GM21723 (cell line): ENCODE data around the gene GTF2I.
"Not testable (repeated sequence)": the region's sequence is repeated elsewhere in the genome, so short reads cannot be mapped to it uniquely, and the experiment has no call there.

Experiments
- ATAC-seq: cut with Tn5 transposase; IDR thresholded peaks from one replicate; pipeline ENCODE4 v1.9.1; 2021; ENCODE audit warnings: mild to moderate bottlenecking, moderate library complexity; ENCODE audit not compliant: unreplicated experiment

GTF2I gene

DNA sequence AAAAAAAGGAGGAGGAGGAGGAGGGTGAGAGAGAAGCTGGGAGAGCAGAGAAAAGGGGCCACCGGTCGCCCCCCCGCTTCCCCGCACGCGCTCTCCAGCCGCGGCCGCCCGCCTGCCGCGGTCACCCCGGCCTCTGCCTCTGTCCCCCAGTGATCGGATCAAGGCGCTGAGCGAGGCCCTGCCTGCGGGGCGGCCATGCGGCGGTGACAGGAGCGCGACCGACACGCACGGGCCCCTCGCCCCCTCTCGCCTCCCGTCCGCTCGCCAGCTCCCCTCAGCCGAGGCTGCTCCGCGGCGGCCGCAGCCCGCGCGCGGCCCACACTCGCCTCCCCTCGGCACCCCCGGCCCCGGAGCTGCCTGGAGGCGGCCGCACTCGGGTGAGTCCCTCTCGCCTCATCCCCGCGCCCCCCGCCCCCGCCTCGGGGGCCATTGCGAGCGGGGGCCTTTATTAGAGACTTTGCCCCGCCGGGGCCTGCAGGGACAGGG lies at the start of gene GTF2I:
TSS of gene GTF2I (plus strand) at position 27 of the 486 bp plus-strand sequence. CDS start 31,411 bp downstream, outside the sequence.
- peak; percentile 18 for ATAC-seq

DNA sequence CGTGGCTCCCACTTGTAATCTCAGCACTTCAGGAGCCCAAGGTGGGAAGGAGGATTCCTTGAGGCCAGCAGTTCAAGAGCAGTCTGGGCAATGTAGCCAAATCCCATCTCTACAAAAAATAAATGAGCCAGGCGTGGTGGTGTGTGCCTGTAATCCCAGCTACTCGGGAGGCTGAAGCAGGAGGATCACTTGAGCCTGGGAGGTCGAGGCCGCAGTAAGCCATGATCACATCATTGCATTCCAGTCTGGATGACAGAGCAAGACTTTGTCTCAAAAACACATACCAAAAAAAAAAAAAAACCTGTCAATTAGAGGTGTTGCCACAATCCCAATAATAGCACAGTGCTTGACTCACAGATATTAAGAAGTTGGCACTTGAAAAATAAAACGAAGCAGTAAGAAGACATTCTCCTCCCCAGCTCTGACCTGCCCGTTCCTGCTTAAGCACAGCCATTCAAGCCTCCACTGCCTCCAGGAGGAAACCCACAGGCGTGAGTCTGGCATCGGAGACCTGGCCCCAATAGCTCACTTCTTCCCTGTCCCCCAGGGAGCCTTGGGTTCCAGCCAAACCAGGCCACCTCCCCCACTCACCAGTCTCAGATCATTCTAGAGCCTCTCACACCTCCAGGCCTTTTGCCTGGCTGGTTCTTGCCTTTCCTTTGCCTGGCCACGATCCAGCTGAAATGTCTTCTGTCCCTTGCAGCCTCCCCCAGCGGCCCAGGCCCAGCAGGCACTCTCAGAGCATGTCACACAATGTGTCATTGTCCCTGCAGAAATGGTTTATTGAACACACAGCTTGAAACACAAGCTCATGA lies 45.3 kb upstream of the GTF2I start:
- no peak for ATAC-seq

DNA sequence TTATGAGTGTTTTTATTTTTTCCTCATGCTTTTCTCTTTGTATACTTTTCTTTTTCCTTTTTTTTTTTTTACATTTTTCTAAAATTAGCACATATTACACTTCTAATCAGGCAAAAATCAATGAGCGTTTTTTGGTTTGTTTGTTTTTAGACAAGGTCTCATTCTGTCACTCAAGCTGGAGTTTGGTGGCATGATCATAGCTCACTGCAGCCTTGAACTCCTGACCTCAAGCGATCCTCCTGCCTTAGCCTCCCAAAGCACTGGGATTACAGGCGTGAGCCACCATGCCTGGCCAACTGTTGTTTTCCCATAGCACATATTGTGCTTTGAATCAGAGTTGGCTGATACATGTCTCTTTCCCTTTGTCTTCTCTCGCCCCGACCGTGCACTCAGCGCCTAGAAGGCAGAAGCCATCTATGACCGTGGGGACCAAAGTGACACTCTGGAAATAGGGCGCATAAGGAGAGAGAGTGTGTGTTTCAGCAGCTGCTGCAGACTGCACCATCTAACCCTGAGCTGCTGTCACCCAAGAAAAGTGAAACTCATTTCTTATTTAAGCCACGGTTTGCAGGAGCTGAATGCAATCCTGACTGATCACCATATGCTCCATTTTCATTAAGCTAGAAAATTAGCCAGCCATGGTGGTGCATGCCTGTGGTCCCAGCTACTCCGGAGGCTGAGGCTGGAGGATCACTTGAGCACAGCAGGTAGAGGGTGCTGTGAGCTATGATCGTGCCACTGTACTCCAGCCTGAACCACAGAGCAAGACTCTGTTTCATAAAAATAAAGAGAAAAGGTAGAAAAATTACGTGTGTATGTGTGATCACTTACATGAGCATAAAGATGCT lies 41.4 kb upstream of the GTF2I start:
- ATAC-seq, result no peak

DNA sequence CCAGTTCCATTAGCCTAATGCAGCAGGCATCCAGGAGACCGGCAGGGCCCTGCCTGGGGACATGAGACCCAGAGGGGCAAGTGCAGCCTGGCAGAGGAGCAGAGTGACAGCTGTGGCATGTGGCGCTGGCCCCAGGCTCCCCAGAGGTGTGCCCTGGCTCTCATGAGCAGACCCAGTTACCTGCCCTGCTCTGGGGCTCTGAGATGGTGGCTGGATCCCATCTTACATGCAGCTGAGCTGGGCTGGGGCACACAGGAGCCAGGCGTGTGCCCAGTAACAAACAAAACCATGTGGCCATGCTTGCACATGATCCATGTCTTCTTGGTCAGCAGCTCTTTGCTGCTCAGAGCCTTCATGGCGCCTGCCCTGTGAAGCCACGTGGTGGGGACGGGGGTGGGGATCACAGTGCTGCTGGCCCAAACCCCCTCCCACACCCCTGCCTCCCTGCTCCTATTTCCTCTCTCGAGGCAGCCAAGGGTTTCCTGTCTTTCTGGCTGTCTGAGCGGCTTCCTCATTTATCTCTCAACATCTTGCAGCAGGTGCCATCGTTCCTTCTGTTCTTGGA lies 40.3 kb upstream of the GTF2I start:
- no peak for ATAC-seq

DNA sequence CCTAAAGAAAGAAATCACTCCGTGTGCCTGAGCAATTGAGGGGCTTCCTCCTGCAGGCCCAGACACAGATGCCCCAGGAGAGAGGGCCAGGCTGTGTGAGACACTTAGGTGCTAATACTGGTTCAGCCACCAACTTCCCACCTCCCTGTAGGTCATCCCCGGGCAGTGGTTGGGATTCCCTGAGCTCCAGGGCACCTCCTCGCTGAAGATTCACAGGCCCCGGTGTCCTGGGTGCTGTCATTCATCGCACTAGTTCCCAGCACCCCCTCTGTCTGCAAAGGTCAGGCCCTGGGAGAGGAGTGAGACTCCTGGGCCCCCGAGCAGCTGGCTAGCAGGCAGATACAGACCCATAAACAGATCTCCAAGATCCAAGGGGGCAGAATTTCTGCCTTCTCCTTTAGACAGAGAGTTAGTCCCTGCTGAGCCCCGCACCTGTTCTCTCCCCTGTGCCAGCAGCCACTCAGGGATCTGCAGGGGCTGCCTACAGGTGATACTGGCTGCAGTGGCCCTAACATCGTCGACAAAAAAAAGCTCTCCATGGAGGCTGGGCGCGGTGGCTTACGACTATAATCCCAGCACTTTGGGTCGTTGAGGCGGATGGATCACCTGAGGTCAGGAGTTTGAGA lies 38.2 kb upstream of the GTF2I start:
- ATAC-seq, result no peak

DNA sequence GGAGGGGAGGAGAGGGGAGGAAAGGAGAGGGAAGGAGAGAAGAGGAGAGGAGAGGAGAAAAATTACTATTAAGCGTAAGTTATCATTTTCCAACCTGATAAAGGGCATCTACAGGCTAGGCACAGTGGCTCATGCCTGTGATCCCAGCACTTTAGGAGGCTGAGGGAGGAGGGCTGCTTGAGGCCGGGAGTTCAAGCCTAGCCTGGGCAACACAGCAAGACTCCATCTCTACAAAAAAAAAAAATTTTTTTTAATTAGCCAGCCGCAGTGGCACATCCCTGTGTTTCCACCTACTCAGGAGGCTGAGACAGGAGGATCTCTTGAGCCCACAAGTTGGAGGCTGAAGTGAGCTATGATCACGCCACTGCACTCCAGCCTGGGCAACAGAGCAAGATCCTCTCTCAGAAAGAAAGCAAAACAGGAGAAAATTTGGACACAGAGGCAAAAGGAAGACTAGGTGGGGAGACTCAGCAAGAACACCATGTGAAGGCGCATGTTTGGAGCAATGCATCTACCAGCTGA lies 35.2 kb upstream of the GTF2I start:
- ATAC-seq, result no peak

DNA sequence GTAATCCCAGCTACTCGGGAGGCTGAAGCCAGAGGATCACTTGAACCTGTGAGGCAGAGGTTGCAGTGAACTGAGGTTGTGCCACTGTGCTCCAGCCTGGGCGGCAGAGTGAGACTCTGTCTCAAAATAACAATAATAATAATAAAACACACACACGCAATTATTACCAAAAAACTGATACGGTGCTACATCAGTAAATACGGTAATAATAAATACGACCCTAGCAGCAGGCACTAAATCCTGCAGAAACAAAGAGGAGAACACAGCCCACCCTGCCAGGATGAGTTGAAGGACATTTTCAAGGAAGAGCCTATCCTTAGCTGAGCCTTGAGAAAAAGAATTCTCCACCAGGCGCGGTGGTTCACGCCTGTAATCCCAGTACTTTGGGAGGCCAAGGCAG lies 34.4 kb upstream of the GTF2I start:
- no peak for ATAC-seq

DNA sequence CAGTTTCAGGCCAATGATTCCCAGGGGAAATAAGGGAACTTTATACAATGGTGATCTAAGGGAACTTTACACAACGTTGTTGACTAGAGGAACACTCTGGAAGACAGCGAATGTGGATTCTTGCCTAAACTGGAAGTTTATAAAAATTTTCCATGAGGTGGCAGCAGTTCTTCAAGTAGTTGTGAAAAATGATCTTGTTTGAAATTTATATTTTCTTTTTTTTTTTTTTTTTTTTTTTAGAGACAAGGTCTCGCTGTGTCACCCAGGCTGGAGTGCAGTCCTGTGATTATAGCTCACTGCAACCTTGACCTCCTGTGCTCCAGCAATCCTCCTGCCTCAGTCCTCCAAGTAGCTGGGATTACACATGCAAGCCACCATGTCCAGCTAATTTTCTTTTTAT lies 32.1 kb upstream of the GTF2I start:
- ATAC-seq, result no peak

DNA sequence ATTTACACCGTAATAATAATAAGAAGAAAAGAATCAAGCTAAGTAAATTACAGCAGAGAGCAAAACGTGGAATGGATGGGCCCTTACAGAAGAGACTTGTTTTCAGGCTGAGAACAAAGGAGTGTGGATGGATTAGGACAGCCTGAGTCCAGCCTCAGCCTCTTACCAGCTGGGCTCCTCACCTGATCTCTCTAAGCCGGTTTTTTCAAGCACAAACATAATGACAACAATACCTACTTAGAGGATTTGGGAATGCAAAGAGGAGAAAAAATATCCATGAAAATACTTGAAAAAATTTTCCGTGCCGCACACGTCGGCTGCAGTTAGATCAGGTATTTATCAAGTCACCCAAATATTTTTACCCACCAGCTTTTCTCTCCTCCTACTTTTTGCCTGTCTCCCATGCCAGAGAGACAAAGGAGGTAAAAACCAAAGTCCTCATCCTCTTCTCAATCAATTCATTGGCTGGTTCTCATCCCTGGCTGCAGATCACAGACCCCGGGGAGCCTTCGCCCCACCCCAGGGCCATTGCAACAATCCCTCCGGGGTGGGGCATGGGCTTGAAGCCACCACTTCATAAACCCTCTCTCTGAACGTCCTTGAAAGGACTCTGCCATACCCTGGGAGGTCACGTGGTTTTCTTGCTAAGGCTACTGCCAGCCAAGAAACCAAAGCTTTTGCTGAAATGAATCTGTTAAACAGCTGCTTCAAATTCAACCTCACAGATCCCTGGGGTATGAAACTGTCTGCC lies 29.7 kb upstream of the GTF2I start:
- ATAC-seq, result no peak

DNA sequence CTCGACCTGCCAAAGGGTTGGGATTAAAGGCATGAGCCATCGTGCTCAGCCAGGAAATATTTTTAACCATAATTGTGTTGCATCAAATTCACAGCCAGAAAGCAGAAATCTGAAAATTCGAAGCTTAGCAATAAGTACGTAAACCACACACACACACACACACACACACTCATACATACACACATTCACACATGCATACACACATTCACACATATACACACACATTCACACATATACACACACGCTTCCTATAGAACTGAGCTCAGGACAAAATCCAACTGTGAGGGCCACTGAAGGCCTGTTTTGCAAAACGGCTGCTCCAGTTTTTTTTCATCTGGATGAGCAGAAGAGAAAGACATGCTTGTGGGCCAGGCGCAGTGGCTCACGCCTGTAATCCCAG lies 25.0 kb upstream of the GTF2I start:
- ATAC-seq, result no peak

DNA sequence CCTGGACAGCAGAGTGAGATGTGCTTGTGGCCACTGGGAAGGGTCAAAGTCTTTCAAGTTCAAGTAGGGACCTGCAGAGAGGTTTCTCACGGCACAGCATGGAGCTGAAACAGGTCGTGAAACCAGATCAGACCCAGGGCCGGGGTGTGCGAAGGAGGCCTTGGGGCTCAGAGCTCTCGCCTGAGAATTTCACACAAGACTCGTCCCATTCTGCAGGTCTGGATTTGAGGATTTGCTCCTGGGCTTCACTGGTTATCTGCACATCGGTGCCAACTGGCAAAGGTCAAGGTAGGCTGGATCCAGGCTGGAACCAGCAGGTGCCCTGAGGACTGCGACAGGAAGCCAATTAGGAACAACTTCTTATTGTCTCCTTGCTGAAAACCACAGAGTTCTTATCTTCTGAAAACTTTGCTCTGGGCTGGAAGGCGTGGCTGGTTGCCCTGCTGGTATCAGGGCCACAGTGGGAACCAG lies 24.0 kb upstream of the GTF2I start:
- ATAC-seq, result no peak

DNA sequence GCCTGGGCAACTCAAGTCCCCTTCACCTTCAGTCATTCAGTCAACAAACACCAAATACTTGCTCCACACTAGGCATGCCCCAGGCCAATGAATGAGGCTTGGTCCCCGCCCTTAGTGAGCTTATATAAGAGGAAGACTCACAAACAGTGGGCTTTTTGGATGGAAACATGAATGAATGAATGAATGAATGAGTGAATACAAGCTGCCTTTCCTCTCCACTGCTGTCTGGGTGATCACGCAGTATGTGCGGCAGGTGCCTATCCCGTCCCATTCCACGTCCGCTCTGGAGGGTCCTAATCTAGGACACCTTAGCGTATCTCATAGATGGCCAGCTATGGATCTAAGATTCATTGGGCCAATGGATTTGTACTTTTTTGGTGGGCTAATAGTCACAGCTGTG lies 19.8 kb upstream of the GTF2I start:
- ATAC-seq, result no peak

DNA sequence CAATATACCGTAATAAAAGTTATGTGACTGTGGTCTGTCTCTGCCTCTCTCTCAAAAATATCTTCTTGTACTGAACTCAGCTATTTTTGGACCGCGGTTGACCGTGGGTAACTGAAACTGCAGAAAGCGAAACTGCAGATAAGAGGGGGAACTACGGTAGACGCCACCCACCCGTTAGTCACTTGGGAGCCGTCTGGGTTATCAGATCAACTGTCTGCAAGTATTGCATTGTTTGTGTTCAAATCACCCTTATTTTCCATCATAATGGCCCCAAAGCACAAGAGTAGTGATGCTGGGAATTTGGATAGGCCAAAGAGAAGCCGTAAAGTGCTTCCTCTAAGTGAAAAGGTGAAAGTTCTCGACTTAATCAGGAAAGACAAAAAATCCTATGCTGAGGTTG lies 7.5 kb upstream of the GTF2I start:
- peak; percentile 84 for ATAC-seq

DNA sequence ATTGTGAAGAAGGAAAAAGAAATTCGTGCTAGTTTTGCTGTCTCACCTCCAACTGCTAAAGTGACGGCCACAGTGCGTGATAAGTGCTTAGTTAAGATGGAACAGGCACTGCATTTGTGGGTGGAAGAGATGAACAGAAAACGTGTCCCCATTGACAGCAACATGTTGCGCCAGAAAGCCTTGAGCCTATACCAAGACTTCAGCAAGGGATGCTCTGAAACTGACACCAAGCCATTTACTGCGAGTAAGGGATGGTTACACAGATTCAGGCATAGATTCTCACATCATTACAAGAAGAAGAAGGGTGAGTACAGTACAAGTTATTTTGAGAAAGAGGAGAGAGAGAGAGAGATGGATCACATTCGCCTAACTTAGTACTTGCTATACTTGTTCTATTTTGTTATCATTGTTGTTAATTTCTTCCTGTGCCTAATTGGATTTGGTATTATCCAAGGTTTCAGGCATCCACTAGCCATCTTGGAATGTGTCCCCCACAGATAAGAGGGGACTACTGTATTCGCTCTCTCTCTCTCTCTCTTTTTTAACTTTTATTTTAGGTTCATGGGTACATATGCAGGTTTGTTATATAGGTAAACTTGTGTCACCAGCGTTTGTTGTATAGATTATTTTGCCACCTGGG lies 6.9 kb upstream of the GTF2I start:
- peak; percentile 52 for ATAC-seq

DNA sequence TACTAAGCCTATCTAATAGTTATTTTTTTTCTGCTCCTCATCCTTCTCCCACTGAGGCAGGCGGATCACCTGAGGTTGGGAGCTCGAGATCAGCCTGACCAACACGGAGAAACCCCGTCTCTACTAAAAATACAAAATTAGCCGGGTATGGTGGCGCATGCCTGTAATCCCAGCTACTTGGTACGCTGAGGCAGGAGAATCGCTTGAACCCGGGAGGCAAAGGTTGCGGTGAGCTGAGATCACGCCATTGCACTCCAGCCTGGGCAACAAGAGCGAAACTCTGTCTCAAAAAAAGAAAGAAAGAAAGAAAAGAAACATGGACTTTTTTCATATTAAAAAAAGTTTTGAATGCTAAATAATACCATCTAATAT lies 6.4 kb upstream of the GTF2I start:
- not testable (repeated sequence) for ATAC-seq

DNA sequence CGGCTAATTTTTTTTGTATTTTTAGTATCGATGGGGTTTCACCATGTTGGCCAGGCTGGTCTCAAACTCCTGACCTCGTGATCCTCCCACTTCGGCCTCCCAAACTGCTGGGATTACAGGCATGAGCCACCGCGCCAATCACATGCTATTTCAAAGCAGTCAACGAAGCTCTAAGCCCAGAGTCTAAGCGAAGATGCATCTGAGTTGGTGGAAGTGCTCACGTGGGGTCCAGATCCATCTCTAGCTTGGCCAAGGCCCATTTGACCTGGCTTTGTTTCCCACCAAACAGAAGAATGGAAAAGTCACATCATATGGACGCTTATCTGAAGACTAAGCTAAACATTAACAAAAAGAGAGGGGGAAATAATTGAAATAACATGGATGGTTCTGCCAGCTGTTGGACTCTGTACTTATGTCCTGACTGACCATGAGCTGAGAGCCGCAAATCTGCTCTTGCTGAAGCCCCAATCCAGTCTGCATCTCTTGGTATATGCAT lies 3.8 kb upstream of the GTF2I start:
- ATAC-seq, result no peak

DNA sequence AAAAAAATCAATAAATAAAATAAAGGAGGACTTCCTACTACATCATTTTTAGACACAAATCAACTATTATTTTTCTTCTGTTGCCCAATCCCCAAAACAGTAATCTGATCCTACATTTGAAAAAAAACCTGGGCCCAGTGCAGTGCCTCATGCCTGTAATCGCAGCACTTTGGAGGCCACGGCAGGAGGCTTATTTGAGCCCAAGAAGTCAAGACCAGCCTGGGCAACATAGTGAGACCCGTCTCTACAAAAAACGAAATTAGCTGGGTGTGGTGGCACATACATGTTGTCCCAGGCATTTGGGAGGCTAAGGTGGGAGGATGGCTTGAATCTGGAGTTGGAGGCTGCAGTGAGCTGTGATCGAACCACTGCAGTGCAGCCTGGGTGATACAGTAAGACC lies 2.7 kb upstream of the GTF2I start:
- ATAC-seq, result no peak

DNA sequence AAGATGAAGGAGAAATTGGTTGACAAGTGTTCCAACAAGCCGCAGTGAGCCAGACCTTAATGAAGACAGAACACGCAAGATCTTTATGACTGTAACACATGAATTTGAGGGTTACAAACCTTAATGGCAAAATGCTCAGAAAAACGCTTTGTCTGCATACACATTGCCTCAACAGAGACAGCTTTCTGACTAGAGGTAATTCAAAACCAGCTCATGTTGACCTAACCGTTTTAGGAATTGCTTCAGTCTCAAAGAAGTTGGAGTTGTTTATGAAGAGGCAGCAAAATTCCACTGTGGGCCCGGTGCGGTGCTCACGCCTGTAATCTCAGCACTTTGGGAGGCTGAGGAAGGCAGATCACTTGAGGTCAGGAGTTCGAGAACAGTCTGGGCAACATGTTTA lies 2.2 kb upstream of the GTF2I start:
- no peak for ATAC-seq

DNA sequence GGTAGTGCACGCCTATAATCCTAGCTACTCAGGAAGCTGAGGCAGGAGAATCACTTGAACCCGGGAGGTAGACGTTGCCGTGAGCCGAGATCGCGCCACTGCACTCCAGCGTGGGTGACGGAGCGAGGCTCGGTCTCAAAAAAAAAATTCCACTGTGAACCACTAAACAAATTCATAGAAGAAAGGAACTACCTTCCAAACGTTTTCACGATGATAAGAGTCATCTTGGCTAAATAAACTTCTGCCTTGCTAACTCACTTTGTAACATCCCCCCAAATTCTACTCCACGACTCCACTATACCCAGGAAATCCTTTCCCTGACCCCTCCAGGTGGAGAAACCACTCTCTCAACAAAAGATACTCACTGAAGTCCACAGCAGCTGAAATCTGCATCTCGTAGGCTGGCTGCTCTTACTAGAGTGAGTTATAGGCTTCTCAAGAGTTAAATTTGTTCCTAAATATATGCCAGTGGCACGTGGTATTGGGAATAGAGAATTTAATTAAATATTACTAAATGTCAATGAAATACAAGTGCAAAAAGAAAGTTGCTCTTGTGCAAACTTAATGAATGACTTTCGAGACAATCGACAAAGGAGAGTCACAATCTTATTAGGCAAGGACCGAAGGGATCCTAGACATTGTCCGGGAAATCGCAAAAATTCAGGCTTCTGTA lies 1.6 kb upstream of the GTF2I start:
- ATAC-seq, result no peak
